ENCODE data around the gene OR14K1. TPM values are rescaled to one million over a fixed set of nuclear protein-coding genes. Genes with fewer than 3 reads are reported as not detected.
"Not testable (repeated sequence)": the region's sequence is repeated elsewhere in the genome, so short reads cannot be mapped to it uniquely, and the experiment has no call there.

OR14K1 gene
- total RNA-seq, 2 experiments from 2014 or later = not detected

DNA sequence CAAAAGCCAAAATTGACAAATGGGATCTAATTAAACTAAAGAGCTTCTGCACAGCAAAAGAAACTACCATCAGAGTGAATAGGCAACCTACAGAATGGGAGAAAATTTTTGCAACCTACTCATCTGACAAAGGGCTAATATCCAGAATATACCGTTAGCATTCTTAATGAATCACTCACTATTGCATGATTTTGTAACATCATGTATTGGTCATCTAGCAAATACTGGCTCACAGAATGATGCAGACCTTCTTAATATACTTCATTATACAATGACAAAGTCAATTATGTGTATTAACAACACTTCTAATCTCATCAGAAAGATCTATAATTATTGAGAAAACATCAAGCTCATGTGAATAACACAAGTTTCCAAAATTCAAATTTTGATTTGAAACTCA lies 15.9 kb downstream of the OR14K1 start:
- H3K36me3 Mint-ChIP-seq; H3K4me1 Mint-ChIP-seq (ENCODE audit: low read depth); DNase-seq; H3K4me3 Mint-ChIP-seq; POLR2A ChIA-PET; CTCF ChIA-PET; intact Hi-C loops (cut with micrococcal nuclease); H3K27me3 Mint-ChIP-seq; H3K27ac Mint-ChIP-seq: not testable (repeated sequence)
- H3K9me3 Mint-ChIP-seq = peaks cover 14% of the 10 kb centered on the region

DNA sequence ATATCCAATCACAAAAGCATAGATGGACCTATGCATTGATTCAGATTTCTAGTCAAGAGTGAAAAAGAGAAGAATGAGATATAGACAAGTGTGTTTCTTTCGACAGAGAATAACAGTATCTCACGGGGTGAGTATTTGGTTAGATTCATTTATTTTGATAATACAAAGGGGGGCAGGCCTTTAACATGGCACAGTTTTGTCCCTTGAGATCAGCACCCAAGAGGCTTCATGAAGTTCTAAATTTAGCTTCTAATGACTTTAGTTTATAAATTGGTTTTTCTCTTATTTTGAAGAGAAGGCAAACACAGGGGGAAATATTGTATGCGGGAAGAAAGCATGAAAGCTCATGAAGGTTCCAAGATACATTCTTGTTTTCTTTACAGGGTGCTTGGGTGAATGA lies 22.0 kb downstream of the OR14K1 start, which contains the start of gene OR1C1:
Gene OR1C1 (minus strand): TSS at position 101 of the 400 bp plus-strand sequence. CDS start 2,150 bp downstream, outside the sequence.
- ChIA-PET POLR2A (no interaction called here), CTCF (no interaction called here)
- H3K9me3 Mint-ChIP-seq = no peaks in the 10 kb centered on the region
- H3K4me1 Mint-ChIP-seq (ENCODE audit: low read depth) = no peaks in the 10 kb centered on the region
- no peaks in the 10 kb centered on the region for H3K27me3 Mint-ChIP-seq
- no peaks in the 10 kb centered on the region for H3K36me3 Mint-ChIP-seq
- H3K27ac Mint-ChIP-seq = no peak within 1 kb of the TSS
- no peak for DNase-seq
- intact Hi-C loops (cut with micrococcal nuclease) = no loop called here
- no peak within 1 kb of the TSS for H3K4me3 Mint-ChIP-seq

DNA sequence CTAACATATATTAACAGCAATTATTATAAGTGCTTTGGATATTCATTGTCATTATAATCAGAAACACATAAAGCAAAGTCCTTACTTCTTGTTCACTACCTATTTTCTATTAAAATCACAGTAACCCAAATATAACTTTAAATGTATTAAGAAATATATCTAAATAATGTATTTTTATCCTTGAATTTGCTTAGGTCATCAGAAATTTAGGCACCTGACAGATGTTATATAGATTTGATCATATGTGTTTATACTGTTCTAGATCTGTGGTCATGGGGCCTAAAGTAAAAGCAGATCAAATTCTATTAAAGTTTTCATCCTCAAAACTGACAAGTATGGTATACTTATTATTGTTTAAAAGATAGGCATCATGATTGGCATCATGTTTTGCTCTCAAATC lies 31.2 kb downstream of the OR14K1 start:
- Mint-ChIP-seq H3K4me3 (no peak overlapping the region), H3K4me1 (ENCODE audit: low read depth) (no peaks in the 10 kb centered on the region), H3K27ac (no peak overlapping the region), H3K36me3 (no peaks in the 10 kb centered on the region), H3K9me3 (no peaks in the 10 kb centered on the region), H3K27me3 (no peaks in the 10 kb centered on the region)
- intact Hi-C loops (cut with micrococcal nuclease) = no loop called here
- DNase-seq = no peak
- CTCF ChIA-PET = no interaction called here
- POLR2A ChIA-PET = no interaction called here

Other genes with a start within 250 kb of the OR14K1 start
- not detected for gene OR2C3, start 202.2 kb upstream of the OR14K1 start, total RNA-seq
- gene GCSAML, start 189.5 kb upstream of the OR14K1 start, total RNA-seq = not detected
- gene OR2G2, start 150.3 kb upstream of the OR14K1 start, total RNA-seq = not detected
- not detected for gene OR2G3, start 133.0 kb upstream of the OR14K1 start, total RNA-seq
- not detected for gene OR13G1, start 58.9 kb upstream of the OR14K1 start, total RNA-seq
- not detected for gene OR6F1, start 22.0 kb upstream of the OR14K1 start, total RNA-seq
- not detected for gene OR14A2, start 9.5 kb downstream of the OR14K1 start, total RNA-seq
- not detected for gene OR1C1, start 21.9 kb downstream of the OR14K1 start, total RNA-seq
- gene OR14A16, start 85.5 kb downstream of the OR14K1 start, total RNA-seq = not detected
- not detected for gene OR11L1, start 103.3 kb downstream of the OR14K1 start, total RNA-seq
- under 1 TPM in 1 of 2 experiments, not detected in 1; 0.19 TPM for gene TRIM58, start 118.6 kb downstream of the OR14K1 start, total RNA-seq
- not detected for gene OR2W3, start 157.0 kb downstream of the OR14K1 start, total RNA-seq
- gene OR2T8, start 181.6 kb downstream of the OR14K1 start, total RNA-seq = not detected
- not detected for gene OR2AJ1, start 186.3 kb downstream of the OR14K1 start, total RNA-seq
- gene OR2L8, start 210.2 kb downstream of the OR14K1 start, total RNA-seq = not detected
- not detected for gene OR2AK2, start 226.6 kb downstream of the OR14K1 start, total RNA-seq